Right renal cortex interstitium (tissue), 3 donors: ENCODE data around the gene LEKR1. TPM values are rescaled to one million over a fixed set of nuclear protein-coding genes. Genes with fewer than 3 reads are reported as not detected.
"Not testable (repeated sequence)": the region's sequence is repeated elsewhere in the genome, so short reads cannot be mapped to it uniquely, and the experiment has no call there.

Experiments used
- DNase-seq, 3 donors: peaks; one replicate each; pipeline ENCODE4 v3.0.0-alpha.2; 2013; ENCODE audit warnings: low read depth in 3 of 3, low spot score in 2 of 3
- polyA plus RNA-seq, 3 donors: library from polyadenylated mRNA; unstranded; fragments of 120-200 nt; gene quantifications; one replicate each; pipeline ENCODE4 v1.2.1, GENCODE V29; 2013; ENCODE audit not compliant: insufficient read length in 3 of 3

LEKR1 gene
- polyA plus RNA-seq, 3 donors = 2.3 to 2.6 (median 2.5) TPM

DNA sequence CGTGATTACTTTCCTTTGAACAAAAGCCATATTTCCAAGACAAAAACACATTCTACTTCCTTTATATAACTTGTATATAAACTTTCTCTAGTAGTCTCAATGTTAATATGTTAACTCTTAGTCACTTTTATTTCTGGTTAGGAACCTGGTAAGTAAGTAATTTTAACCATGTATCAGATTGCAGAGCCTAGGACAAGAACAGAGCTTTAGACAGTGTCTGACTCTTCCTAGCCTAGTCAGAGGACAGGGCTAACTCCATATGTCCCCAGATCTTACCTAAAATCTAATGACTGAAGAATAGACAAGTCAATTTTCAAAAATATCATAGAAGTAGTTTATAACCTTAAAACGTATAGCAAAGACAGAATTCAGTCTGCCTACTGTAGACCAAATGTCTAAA lies 8.3 kb downstream of the LEKR1 start:
- DNase-seq = no peak

DNA sequence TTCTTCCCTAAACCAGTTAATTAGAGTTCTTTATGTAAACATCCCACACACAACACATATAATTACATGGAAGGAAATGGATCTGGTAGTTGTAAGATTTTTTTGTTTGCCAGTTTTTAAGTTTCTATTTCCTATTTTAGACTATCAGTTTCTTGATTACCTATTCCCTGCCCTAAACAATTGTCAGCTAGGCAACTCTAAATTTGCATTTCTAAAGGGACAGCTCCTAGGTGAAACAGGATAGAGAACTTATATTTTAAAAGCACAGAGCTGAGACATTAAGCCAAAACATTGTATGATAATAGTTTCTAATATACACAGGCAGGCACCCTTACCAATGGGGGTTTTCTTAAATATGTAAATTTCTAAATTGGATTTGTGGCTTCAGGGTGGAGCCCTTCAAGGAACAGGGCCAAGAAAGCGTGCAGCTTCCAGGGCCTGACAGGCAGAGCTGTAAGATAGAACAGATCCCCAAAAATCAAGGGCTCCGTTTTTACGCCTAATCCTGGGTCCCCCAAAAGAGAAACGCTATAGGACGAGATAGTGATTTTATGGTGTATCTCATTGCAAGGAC lies 8.9 kb downstream of the LEKR1 start:
- no peak for DNase-seq

DNA sequence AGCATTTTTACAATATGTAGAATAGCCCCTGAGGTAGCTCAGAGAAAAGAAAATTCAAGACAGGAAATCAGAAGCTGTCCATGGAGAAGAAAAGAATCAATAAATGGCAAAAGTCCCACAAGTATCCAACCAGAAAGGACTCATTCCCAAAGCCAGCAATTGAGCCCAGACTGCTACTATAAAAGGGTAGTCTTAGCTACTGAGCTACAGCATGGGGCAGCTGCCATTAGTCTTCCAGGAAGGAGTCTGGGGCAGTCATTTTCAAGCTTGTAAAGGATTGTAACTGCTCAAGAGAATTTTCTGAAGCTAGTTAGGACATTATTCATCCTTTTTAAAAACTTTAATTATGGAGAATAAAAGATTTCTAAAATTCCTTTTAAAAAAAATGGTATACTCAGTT lies 10.5 kb downstream of the LEKR1 start:
- no peak for DNase-seq

DNA sequence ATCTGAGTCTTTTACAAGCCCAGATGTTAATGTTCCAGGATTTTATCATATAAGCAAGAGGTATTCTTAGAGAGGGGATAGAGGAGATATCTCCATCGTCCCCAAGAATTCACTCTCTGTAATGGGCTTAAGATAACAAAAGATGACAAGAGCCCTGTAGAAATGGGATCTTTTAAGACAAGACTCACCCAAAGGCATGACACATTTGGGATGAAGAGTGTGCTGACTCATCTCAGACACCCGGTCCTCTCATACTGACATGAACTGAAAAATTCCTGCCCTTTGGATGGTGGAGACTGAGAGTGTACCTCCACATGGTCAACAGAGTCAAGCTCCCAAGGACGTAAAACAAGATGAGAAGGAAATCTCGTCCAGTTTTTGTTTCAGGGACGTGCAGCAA lies 11.0 kb downstream of the LEKR1 start:
- no peak for DNase-seq

DNA sequence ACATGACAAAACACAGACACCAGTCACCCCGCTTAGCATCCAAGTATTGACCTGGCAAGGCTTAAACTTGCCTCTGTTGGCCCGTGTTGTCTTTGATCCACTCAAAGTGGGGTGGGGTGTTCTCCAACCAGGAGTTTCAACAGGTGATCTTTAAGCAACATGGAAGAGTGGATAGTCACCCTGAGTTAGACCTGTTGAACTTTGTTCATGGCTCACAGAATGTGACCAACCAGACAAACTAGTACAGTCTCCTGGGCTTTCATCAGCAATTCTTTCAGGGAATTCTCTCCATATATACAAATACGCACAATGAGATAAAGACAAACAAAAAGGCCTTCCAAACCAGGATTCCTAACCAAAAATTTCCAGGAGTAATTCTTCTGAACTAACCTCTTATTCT lies 11.9 kb downstream of the LEKR1 start:
- DNase-seq = no peak

DNA sequence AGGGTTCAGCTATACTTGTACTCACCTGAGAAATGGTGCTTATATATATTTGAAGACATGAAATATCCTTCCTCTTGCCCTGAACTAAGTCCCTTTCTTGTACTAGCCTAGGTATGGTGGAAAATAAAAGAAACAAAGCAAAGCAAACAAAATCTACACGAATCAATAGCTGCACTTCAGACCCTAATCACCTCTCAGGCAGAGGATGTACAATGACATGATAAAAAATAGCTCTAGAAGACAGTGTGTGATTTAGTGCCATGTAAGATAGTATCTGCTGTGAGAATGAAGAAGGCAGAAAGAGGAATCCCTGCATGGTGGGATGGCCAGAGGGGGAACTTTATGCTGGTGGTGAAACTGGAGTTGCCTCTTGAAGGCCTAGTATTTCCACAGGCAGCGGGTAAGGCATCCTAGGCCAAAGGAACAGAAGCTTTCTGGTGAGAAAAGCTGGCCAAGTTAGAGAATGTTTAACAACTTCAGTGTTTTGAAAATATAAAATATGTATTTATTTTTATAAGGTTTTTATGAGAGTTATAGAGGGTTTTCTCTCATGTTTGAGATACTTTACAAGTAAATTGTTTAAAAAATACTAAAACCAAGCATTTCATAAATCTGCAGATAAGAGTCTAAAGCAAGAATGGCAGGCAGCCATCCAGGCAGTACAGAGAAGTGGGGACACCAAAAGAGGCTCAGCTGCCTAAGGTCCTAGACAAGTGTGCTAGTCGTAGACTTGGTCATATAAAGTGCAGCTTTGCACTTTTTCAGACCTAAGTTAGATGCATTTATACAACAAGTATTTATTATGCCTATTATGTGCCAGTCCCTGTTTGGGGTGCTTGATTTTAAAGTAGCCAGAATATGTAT lies 14.9 kb downstream of the LEKR1 start:
- no peak for DNase-seq

DNA sequence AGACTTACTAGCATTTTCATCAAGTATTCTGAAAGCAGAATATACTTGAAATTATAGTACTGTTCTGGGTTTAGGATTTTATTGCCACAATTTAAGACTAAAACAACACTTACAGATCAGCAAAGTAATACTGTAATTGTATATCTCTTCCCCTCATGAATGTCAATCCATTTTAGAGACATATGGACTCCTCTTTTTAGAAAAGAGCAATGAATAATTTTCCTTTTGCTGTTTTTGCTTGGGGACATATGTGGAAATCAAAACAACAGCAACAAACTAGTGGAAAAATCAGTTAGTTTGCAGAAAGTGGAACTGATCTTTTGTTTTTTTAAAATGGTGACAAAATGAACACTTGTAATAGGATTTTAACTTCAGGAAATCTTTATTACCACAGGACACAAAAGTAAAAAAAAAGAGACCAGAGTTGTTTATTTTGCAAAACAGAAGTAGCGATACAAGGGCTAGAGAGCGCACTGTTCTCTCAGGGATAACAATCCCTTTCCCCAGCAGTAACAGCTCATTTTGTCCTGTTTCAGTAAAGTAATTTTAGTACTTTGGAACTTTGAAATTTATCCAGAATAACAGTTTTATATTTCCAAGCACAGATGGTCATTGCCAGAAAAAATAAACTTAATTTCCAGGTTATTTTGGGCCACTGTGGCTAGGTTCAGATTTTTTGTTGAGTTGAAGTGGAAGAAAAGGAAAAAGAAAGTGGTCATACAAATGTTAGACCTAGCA lies 17.1 kb downstream of the LEKR1 start:
- DNase-seq = no peak

DNA sequence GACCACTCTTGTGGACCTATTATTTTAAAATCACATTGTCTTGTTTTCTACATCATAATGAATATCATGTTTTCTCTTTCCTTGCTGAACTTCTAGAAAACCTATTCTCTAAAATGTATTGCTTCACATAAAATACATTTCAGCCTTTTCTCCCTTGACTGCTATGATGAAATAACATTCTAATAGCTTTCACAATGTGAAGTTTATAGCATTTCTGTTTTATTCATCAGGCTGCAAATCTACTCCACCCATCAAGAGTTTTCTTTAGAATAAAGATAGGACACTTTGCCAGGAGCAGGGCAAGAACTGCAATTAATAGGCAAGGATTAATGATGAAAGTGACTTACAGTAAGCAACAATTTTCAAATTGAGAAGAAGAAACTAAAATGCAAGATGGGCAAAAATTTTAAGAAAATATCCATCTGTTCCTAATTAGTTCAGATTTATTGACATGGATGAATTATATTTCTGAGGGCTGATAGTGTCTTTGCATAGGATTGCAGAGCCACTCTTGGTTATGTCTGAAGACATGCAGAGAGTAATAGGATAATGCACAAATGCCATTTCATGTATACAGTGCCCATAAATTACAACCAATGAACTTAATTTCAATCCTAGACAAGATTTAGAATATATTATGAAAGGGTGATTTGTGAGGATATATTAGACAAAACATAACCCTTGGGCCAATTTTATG lies 21.7 kb downstream of the LEKR1 start:
- DNase-seq = no peak

DNA sequence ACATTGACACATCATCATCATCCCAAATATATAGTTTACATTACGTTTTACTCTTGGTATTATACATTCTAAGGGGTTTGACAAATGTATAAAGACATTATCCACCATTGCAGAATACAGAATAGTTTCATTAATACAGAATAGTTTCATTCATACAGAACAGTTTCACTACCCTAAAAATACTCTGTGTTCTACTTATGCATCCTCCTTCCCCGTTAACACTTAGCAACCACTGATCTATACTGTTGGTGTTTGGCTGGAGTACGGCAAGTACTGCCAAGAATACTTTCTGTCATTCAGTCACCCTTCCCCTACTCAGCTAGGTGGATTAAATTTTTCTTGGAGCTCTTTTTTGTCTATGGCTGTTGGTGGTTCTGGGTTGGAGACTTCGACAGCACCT lies 33.4 kb downstream of the LEKR1 start:
- no peak for DNase-seq

DNA sequence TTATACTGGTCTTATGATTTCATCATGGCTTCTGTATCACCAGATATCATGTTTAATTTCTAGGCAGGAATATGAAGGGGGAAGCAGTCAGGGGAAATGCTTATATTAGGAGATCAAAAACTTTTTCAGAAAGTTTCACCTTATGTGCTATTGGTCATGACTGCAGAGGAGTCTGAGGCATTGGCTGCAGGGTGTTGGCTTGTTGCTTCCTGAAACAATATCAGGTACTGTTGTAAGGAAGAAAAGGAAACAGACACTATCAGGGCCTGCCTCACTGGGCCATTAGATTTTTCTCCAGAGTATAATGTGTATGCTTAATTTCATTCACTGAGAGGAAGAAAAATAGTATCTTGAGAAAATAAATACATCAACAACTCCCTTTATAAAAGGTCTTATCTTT lies 34.7 kb downstream of the LEKR1 start:
- DNase-seq = no peak

DNA sequence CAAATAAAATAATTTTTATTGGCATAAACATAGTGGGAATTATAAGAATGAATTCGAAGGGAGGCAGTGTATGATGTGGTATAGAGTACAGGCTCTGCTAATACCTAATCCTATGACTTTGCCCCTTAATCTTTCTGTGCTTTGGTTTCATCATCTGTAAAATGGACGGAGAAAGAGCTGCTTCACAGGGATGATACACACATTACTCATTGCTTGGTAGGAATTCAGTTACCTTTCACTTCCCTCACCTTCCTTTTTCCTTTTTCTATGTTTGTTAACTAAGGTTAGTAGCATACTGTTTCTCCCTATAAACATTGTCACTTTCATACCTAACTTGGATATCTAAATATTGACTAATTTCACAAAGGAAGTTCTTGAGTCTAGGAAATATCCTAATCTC lies 36.2 kb downstream of the LEKR1 start:
- DNase-seq = no peak

DNA sequence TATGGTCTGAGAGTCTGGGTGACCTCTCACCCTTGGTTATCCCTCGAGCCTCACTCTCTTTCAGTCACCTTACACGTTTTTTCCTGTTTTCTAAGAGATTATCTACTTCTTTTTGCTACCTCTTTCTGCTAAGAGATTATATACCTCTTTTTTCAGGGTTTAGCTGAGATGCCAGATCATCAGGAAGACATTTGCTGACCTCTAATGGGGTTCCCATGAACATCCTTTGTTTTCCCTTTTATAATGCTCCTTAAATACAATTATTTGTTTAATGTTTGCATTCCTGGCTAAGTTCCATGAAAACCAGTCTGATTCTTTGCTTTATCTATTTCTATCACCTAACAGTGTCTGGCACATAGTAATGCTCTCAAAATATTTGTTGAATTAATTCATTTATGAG lies 39.6 kb downstream of the LEKR1 start:
- DNase-seq = no peak

DNA sequence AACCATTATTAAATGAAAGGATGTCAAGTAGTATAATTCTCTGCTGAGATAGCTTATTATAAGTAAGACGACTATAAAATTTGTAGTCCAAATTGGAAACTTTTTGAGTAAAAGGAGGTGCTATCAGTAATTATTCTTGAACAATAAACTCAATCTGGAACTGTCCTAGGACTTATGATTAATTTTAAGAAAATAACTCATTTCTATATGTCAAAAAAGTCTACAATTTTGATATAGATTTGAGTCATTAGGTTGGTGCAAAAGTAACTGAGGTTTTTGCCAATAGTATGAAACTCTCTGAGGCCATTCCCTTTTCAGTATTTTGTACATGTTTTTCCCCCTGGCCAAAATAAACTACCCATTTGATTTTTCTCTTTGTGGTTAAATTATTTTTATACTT lies 41.0 kb downstream of the LEKR1 start:
- DNase-seq = no peak

DNA sequence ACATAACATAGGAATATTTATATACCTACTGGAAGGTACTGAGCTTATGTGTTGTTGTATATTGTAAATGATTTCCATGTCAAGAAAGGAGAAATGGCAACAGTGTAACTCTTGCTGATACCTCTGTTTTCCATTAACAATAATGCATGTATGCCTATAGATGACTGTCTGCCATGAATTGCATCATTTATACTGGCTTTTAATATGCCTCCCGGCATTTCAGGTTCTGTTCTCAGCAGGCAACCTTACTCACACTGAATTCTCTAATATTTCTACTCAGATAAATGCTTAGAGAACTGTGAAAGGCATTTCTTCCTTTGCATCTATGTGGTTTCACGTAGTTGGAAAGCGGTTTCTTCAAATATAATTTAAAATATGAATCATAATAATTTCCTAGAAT lies 41.8 kb downstream of the LEKR1 start:
- DNase-seq = no peak

DNA sequence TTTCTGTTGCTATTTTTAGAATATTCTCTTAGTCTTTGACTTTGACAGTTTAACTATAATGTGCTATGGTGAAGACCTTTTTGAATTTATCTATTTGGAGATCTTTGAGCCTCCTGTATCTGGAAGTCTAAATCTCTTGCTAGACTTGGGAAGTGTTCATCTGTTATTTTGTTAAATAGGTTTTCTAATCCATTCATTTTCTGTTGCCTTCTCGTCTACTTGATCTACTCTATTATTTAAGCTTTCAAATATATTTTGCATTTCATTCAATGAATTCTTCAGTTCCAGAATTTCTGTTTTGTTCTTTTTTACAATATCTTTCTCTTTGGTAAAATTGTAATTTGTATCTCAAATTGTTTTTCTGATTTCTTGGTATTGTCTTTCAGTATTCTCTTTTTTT lies 47.8 kb downstream of the LEKR1 start:
- no peak for DNase-seq

DNA sequence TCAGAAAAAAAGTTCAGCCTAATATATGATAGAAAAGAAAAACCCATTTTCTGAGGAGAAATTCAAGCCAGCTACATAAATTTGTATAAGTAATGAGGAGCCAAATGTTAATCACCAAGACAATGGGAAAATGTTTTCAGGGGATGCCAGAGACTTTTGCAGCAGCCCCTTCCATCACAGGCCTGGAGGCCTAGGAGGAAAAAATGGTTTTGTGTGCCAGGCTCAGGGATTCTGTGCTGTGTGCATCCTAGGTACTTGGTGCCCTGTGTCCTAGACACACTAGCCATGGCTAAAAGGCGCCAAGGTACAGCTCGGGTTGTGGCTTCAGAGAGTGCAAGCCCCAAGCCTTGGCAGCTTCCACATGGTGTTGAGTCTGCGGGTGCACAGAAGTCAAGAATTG lies 53.3 kb downstream of the LEKR1 start:
- DNase-seq = not testable (repeated sequence)

DNA sequence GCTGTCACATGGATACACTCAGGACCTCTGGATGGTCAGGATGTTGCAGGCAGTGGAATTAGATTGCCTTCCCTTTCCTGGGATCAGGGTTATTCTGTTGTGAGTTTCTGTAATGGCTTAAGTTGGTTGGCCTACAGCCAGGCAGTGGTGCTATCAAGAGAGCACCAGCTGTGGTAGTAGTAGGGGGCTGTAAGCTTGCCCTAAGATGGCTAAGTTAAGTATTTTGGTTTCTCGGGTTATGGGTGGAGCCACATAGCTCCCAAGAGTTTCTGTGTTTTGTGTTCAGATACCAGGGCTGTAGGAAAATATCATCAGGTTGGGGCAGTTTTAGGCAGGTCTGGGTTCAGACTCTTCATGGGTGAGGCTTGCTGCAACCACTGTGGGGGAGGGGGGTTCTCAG lies 59.6 kb downstream of the LEKR1 start:
- no peak for DNase-seq

DNA sequence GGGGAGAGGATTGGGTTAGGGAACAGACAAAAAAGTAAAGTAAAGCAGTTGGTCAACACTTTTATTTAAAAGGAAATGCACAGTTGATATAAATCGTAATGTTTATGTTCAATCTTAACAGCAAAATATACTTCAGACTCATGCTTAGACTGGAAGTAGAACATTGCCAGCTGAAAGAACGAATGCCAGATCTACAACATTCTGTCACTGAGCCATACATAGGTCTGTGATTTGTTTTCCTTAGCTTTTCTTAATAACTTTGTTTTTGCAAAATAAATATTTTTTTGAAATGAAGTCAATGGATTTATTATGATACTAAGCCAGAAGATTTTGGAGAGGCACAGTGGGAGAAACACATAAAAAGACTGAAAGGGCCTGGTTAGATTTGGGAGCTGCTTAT lies 62.0 kb downstream of the LEKR1 start:
- no peak for DNase-seq

DNA sequence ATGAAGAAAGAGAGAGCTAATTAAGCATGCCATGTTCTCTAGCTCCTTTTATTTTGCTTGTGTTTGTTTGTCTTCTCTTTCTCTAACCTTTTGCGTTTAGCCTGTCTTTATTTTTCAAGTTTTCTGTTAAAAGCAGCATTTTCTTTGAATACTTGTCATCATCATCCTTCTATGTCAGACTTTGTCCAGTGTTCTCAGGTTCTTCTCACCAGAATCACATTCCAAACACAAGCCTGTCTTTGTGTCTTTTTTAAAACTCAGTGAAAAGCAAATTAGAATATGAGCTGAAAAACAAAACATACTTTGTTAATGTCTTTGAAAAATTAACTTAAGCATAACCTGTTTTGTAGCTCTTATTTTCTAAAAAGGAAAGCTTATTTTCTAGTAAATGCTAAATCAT lies 62.4 kb downstream of the LEKR1 start:
- DNase-seq = no peak

DNA sequence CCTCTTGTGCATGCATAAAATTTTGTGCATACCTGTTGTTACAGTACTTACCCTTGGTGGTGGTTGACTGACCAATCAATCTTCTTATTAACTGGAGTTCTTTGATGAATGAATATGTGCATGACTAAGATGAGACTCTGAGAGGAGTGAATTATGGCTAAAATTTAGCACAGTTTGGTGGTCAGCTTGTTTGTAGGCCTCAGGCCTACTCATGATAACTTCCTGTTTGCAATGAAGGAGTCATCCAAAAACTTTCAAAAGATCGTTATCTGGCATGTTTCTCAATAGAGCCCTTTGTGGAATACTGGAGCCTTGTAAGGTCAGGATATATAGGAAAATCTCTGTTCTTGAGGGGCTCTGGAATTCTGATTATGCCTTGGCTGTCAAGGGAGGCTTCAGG lies 66.5 kb downstream of the LEKR1 start:
- no peak for DNase-seq

DNA sequence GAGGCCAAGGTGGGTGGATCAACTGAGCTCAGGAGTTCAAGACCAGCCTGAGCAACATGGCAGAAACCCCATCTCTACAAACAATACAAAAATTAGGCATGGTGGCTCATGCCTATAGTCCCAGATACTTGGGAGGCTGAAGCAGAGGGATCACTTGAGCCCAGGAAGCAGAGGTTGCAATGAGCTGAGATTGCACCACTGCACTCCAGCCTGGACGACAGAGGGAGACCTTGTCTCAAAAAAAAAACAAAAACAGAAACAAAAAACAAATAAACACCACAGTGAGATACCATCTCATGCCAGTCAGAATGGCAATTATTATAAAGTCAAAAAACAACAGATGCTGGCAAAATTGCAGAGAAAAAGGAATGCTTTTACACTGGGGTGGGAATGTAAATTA lies 69.2 kb downstream of the LEKR1 start:
- not testable (repeated sequence) for DNase-seq
